Mesendoderm (in vitro differentiated cells): Measurements from ENCODE around the gene SMPD3.

ENCODE experiments used
- DNase-seq: peaks from one replicate; pipeline ENCODE4 v3.0.0; 2013
- H2AK5ac ChIP-seq: 2 replicates; pipeline ENCODE4 v1.6.1; 2013; ENCODE audit warnings: low read length, inconsistent platforms
- H2BK120ac ChIP-seq: 2 replicates; pipeline ENCODE4 v1.6.1; 2013; ENCODE audit warnings: low read depth, mild to moderate bottlenecking, low read length, moderate library complexity, mixed read lengths
- H2BK15ac ChIP-seq: replicated peaks from 2 replicates; pipeline ENCODE4 v1.6.1; 2013; ENCODE audit warnings: low read depth, mild to moderate bottlenecking, moderate library complexity
- H2BK5ac ChIP-seq: 2 replicates; pipeline ENCODE4 v1.6.1; 2013; ENCODE audit warnings: low read length, inconsistent platforms
- H3K18ac ChIP-seq: 2 replicates; pipeline ENCODE4 v1.6.1; 2013; ENCODE audit warnings: mild to moderate bottlenecking, low read length, mixed read lengths
- H3K23ac ChIP-seq: one replicate; pipeline ENCODE4 v1.6.1; 2013; ENCODE audit warnings: low read length
- H3K27ac ChIP-seq: 2 replicates; pipeline ENCODE4 v1.5.1; 2013; ENCODE audit warnings: low read depth, mild to moderate bottlenecking, inconsistent platforms, low read length, moderate library complexity
- H3K27me3 ChIP-seq: 2 replicates; pipeline ENCODE4 v1.6.1; 2013; ENCODE audit warnings: low read length, control low read depth, mild to moderate bottlenecking, inconsistent platforms; ENCODE audit not compliant: insufficient read depth, poor library complexity
- H3K36me3 ChIP-seq: 2 replicates; pipeline ENCODE4 v1.6.1; 2013; ENCODE audit warnings: low read length, inconsistent platforms; ENCODE audit not compliant: control insufficient read depth, insufficient read depth
- H3K4ac ChIP-seq: one replicate; pipeline ENCODE4 v1.6.1; 2013; ENCODE audit warnings: low read depth, mild to moderate bottlenecking, low read length, moderate library complexity
- H3K4me1 ChIP-seq: 2 replicates; pipeline ENCODE4 v1.6.1; 2013; ENCODE audit warnings: low read depth, low read length, inconsistent platforms; ENCODE audit not compliant: control insufficient read depth
- H3K4me2 ChIP-seq: 2 replicates; pipeline ENCODE4 v1.6.1; 2013; ENCODE audit warnings: low read length
- H3K4me3 ChIP-seq: 2 replicates; pipeline ENCODE4 v1.5.1; 2013; ENCODE audit warnings: mild to moderate bottlenecking, low read length
- H3K56ac ChIP-seq: one replicate; pipeline ENCODE4 v1.6.1; 2013; ENCODE audit warnings: low read length
- H3K79me1 ChIP-seq: 2 replicates; pipeline ENCODE4 v1.6.1; 2013; ENCODE audit warnings: low read length, inconsistent platforms
- H3K79me2 ChIP-seq: 2 replicates; pipeline ENCODE4 v1.6.1; 2013; ENCODE audit warnings: mild to moderate bottlenecking, low read length; ENCODE audit not compliant: control insufficient read depth, insufficient read depth
- H3K9ac ChIP-seq: 2 replicates; pipeline ENCODE4 v1.6.1; 2013; ENCODE audit warnings: low read length, inconsistent platforms
- H4K5ac ChIP-seq: one replicate; pipeline ENCODE4 v1.6.1; 2013; ENCODE audit warnings: low read length
- H4K8ac ChIP-seq: one replicate; pipeline ENCODE4 v1.6.1; 2013; ENCODE audit warnings: low read depth, mild to moderate bottlenecking, control low read depth, low read length, moderate library complexity
- WGBS: extraction: QIAGEN DNeasy Blood & Tissue Kit; methylation state at CpG from one replicate; pipeline ENCODE4 v1.1.7; 2013; ENCODE audit warnings: low lambda C conversion rate, missing lambda C conversion rate; ENCODE audit not compliant: insufficient coverage; ENCODE audit errors: extremely low coverage; 5-methylcytosine and 5-hydroxymethylcytosine counted together

Gene SMPD3

DNA sequence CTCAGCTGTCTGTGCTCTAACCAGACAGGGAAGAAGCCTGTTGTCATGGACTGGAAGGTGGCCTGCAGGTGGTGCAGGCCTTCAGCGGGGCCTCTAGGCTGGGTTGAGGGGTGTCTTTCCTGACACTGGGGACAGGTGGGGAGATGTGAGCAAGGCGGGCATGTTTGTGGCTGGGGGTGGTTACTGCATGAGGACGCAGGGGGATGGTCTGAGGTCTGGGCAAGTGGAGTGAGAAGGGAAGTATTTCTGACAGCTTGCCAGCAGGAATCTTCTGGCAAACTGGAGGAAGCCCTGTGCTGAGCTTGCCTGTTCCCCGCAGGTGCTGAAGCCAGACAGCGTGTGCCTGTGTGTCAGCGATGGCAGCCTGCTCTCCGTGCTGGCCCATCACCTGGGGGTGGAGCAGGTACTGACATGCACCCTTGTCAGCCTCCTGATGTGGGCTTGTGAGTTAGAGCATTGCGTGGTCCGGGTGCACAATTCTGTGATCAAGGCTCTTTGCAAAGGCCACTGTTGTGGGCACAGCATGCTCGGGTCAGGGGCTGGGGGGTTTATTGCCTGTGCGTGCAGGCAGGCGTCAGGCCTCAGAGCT lies 101.3 kb downstream of the SMPD3 start:
- Histone ChIP-seq H3K36me3 (peaks cover 11% of the 10 kb centered on the region), H4K5ac (no peak overlapping the region), H3K4me3 (no peak overlapping the region), H3K27me3 (no peaks in the 10 kb centered on the region), H4K8ac (no peak overlapping the region), H3K4me1 (no peaks in the 10 kb centered on the region), H3K4ac (no peak overlapping the region), H3K18ac (no peak overlapping the region), H3K23ac (no peak overlapping the region), H3K56ac (no peak overlapping the region), H3K79me2 (no peaks in the 10 kb centered on the region), H2BK5ac (no peak overlapping the region), H2BK120ac (no peak overlapping the region), H2BK15ac (no peak overlapping the region), H3K79me1 (no peaks in the 10 kb centered on the region), H2AK5ac (no peak overlapping the region), H3K9ac (no peak overlapping the region), H3K4me2 (no peak overlapping the region), H3K27ac (no peak overlapping the region)
- WGBS = no CpG with 5 or more reads among the region's 12 CpGs
- DNase-seq = no peak

DNA sequence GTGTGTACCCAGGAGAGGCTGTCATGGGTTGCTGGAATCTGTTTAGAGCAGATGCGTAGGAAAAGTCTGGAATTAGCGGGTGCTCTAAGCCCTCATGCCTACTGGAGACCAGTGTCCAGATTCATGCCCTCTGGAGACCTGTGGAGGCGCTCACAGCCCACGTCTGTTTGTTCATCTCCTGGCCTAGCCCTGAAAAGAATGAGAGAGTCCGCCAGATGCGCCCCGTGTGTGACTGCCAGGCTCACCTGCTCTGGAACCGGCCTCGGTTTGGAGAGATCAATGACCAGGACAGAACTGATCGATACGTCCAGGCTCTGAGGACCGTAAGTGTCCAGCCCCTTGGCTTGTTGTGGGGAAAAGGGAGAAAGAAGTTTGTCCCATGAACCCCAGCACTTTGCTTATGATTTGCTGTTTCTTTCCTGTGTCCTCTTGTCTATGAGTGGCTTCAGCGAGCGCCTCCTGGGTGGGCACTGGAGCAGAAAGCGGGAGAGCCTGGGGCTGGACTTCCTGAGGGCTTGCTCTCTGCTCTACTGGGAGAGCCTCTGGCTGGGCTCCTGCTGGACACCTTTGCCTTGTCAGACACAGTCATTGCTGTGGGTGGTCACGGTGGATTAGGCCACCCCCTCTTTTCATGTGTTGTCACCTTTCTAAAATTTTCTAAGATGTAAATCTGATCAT lies 102.2 kb downstream of the SMPD3 start:
- no peak for DNase-seq
- Histone ChIP-seq H2BK5ac (no peak overlapping the region), H2AK5ac (no peak overlapping the region), H3K4me3 (no peak overlapping the region), H3K9ac (no peak overlapping the region), H4K8ac (no peak overlapping the region), H3K79me2 (no peaks in the 10 kb centered on the region), H3K4me1 (no peaks in the 10 kb centered on the region), H3K27ac (no peak overlapping the region), H3K36me3 (peaks cover 11% of the 10 kb centered on the region), H3K23ac (no peak overlapping the region), H3K4me2 (no peak overlapping the region), H3K56ac (no peak overlapping the region), H2BK120ac (no peak overlapping the region), H2BK15ac (no peak overlapping the region), H3K79me1 (no peaks in the 10 kb centered on the region), H3K27me3 (no peaks in the 10 kb centered on the region), H3K18ac (no peak overlapping the region), H3K4ac (no peak overlapping the region), H4K5ac (no peak overlapping the region)
- WGBS = no CpG with 5 or more reads among the region's 16 CpGs

- peaks cover 14% of the 10 kb centered on the region for H3K36me3 ChIP-seq
- no peak overlapping the region for H2BK120ac ChIP-seq
- H3K27me3 ChIP-seq = no peaks in the 10 kb centered on the region
- H2BK15ac ChIP-seq = no peak overlapping the region
- no CpG with 5 or more reads among the region's 11 CpGs for WGBS
- no peak overlapping the region for H3K27ac ChIP-seq
- H3K4ac ChIP-seq = no peak overlapping the region
- no peaks in the 10 kb centered on the region for H3K79me2 ChIP-seq
- H3K9ac ChIP-seq = no peak overlapping the region
- no peak overlapping the region for H3K23ac ChIP-seq
- no peaks in the 10 kb centered on the region for H3K79me1 ChIP-seq
- no peak overlapping the region for H3K56ac ChIP-seq
- H3K4me1 ChIP-seq = no peaks in the 10 kb centered on the region
- H3K18ac ChIP-seq = no peak overlapping the region
- no peak overlapping the region for H3K4me3 ChIP-seq
- H2AK5ac ChIP-seq = no peak overlapping the region
- no peak overlapping the region for H4K5ac ChIP-seq
- H3K4me2 ChIP-seq = no peak overlapping the region
- DNase-seq = no peak
- no peak overlapping the region for H2BK5ac ChIP-seq
- H4K8ac ChIP-seq = no peak overlapping the region
Observed at GRCh38 chr16:68345351-68345810, 102.9 kb downstream of the SMPD3 start.

- H3K27me3 ChIP-seq = no peaks in the 10 kb centered on the region
- no peak for DNase-seq
- H3K36me3 ChIP-seq = peaks cover 18% of the 10 kb centered on the region
Observed at GRCh38 chr16:68344252-68344651, 104.1 kb downstream of the SMPD3 start.

GRCh38 chr16:68343137-68343536 lies 105.2 kb downstream of the SMPD3 start:
- no peak overlapping the region for H3K4me2 ChIP-seq
- no peak overlapping the region for H3K27ac ChIP-seq
- no peak overlapping the region for H3K18ac ChIP-seq
- no peak overlapping the region for H3K9ac ChIP-seq
- H2BK120ac ChIP-seq = no peak overlapping the region
- no CpG with 5 or more reads among the region's 7 CpGs for WGBS
- H3K23ac ChIP-seq = no peak overlapping the region
- no peaks in the 10 kb centered on the region for H3K27me3 ChIP-seq
- no peak overlapping the region for H2AK5ac ChIP-seq
- H3K79me2 ChIP-seq = no peaks in the 10 kb centered on the region
- no peak overlapping the region for H3K4ac ChIP-seq
- no peaks in the 10 kb centered on the region for H3K79me1 ChIP-seq
- H3K36me3 ChIP-seq = peaks cover 16% of the 10 kb centered on the region
- H4K8ac ChIP-seq = no peak overlapping the region
- no peak overlapping the region for H2BK5ac ChIP-seq
- H4K5ac ChIP-seq = no peak overlapping the region
- no peak for DNase-seq
- H3K56ac ChIP-seq = no peak overlapping the region
- no peaks in the 10 kb centered on the region for H3K4me1 ChIP-seq
- H3K4me3 ChIP-seq = no peak overlapping the region
- no peak overlapping the region for H2BK15ac ChIP-seq

More at GRCh38 chr16:68344252-68344651, 104.1 kb downstream of the SMPD3 start:
- Histone ChIP-seq H3K79me2 (no peaks in the 10 kb centered on the region), H3K4me1 (no peaks in the 10 kb centered on the region), H3K9ac (no peak overlapping the region), H3K4me3 (no peak overlapping the region), H3K4ac (no peak overlapping the region), H3K23ac (no peak overlapping the region), H2AK5ac (no peak overlapping the region), H2BK15ac (no peak overlapping the region), H3K79me1 (no peaks in the 10 kb centered on the region), H4K8ac (no peak overlapping the region), H2BK5ac (no peak overlapping the region), H3K56ac (no peak overlapping the region), H3K4me2 (no peak overlapping the region), H3K27ac (no peak overlapping the region), H2BK120ac (no peak overlapping the region), H4K5ac (no peak overlapping the region), H3K18ac (no peak overlapping the region)
- no CpG with 5 or more reads among the region's 11 CpGs for WGBS
